GM21619 (cell line): ENCODE measurements around the gene CNTN4.

ENCODE experiments used
- ATAC-seq: cut with Tn5 transposase; IDR thresholded peaks from one replicate; pipeline ENCODE4 v1.9.1; 2021; ENCODE audit not compliant: unreplicated experiment

CNTN4 gene

GRCh38 chr3:3081381-3082233 lies 982.9 kb downstream of the CNTN4 start:
- peak; percentile 51 for ATAC-seq

GRCh38 chr3:3082234-3082924 lies 983.7 kb downstream of the CNTN4 start:
- peak; percentile 78 for ATAC-seq

GRCh38 chr3:3084890-3085289 lies 986.2 kb downstream of the CNTN4 start:
- ATAC-seq: no peak

GRCh38 chr3:3085782-3086181 lies 987.1 kb downstream of the CNTN4 start:
- no peak for ATAC-seq

GRCh38 chr3:3086239-3086638 lies 987.6 kb downstream of the CNTN4 start:
- no peak for ATAC-seq

- no peak for ATAC-seq
These were observed 988.6 kb downstream of the CNTN4 start for GRCh38 chr3:3087279-3087678.

GRCh38 chr3:3087716-3088465 lies 989.2 kb downstream of the CNTN4 start:
- ATAC-seq: no peak

- peak; percentile 97 for ATAC-seq
These were observed 990.4 kb downstream of the CNTN4 start for GRCh38 chr3:3089017-3089416.

- no peak for ATAC-seq
These were observed 999.3 kb downstream of the CNTN4 start for GRCh38 chr3:3097958-3098357.

- peak; percentile 49 for ATAC-seq
These were observed 1003.2 kb downstream of the CNTN4 start for GRCh38 chr3:3101660-3102458.

GRCh38 chr3:3102751-3103150 lies 1004.1 kb downstream of the CNTN4 start:
- ATAC-seq: no peak

GRCh38 chr3:3105246-3105645 lies 1006.6 kb downstream of the CNTN4 start:
- no peak for ATAC-seq

- no peak for ATAC-seq
These were observed 1007.1 kb downstream of the CNTN4 start for GRCh38 chr3:3105815-3106214.

- no peak for ATAC-seq
These were observed 1008.5 kb downstream of the CNTN4 start for GRCh38 chr3:3107181-3107580.
